ENCODE measurements around the gene TTC28.

The TTC28 gene

DNA sequence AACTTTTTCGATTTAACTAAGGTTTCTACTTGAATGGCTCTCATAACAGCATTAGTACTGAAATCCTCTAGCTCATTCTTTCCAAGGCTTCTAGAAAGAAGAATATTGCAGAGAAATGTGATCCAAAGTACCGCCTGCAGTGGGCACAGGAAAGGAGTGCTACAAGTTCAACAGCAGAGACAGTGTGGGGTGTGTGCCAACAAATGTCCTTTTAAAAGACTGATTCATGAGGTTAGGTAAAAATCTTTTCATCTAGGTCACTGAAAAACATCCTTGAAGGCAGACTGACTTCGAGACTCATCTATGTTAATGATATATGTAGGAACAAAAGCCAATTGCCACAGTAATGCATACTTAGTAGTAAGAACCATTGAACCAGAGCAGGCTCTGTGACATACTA is 411.5 kb downstream of the TTC28 start:
- Histone ChIP-seq H3K4me1 (ENCODE audit: control insufficient read depth, insufficient read depth, low read length) (no peaks in the 10 kb centered on the region), H3K9ac (ENCODE audit: low read depth, low read length) (no peak overlapping the region), H3K4me3 (ENCODE audit: low read depth, low read length) (no peak overlapping the region), H3K9me3 (ENCODE audit: control insufficient read depth, insufficient read depth, low read length) (no peaks in the 10 kb centered on the region), H3K27me3 (ENCODE audit: control insufficient read depth, insufficient read depth, low read length) (no peaks in the 10 kb centered on the region), H3K36me3 (ENCODE audit: control insufficient read depth, insufficient read depth, low read length) (no peaks in the 10 kb centered on the region)

DNA sequence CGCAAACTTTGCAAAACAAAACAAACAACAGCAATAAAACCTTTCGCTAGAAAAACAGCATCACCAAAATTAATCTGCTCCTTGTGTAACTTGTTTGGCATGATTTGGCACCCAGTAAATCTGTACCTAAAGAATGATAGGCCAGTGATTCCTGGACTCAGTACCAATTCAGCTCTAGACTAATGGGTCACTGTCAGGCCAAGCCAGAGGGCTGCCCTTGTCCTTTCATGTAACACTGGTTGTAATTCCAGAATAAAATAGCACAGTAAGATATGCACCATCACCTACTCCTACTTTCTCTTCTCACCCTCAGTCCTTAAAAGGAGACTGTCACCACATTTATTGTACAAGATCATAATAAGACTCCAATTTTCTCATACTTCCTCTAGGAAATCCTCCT is 419.0 kb downstream of the TTC28 start:
- no peaks in the 10 kb centered on the region for H3K9me3 ChIP-seq (ENCODE audit: control insufficient read depth, insufficient read depth, low read length)
- no peak overlapping the region for H3K4me3 ChIP-seq (ENCODE audit: low read depth, low read length)
- H3K27me3 ChIP-seq (ENCODE audit: control insufficient read depth, insufficient read depth, low read length) = no peaks in the 10 kb centered on the region
- no peaks in the 10 kb centered on the region for H3K4me1 ChIP-seq (ENCODE audit: control insufficient read depth, insufficient read depth, low read length)
- no peaks in the 10 kb centered on the region for H3K36me3 ChIP-seq (ENCODE audit: control insufficient read depth, insufficient read depth, low read length)
- no peak overlapping the region for H3K9ac ChIP-seq (ENCODE audit: low read depth, low read length)

DNA sequence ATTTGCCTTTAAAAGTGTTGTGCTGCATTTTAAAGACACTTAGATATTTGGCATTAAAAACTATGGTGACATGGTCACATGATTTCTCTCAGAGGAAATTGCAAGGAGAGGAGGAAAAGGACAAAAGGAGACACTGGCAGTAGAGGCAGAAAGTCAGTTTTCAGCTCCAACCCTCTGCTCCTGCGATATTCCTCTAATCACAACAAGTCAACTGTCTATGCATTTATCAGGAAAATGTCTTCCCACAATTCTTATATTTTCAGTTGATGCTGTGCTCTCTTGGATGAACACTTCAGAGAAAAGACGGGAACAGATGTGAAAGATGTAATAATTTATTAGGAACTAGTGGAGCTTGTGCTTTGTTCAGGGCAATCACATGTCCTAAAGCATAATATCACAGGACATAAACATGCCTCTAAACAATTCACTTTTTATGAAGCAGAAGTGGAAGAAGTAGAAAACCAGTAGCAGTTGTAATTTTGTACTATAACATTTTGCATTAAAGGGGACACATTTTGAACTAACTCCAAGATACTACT is 419.8 kb downstream of the TTC28 start:
- Histone ChIP-seq H3K36me3 (ENCODE audit: control insufficient read depth, insufficient read depth, low read length) (no peaks in the 10 kb centered on the region), H3K27me3 (ENCODE audit: control insufficient read depth, insufficient read depth, low read length) (no peaks in the 10 kb centered on the region), H3K4me1 (ENCODE audit: control insufficient read depth, insufficient read depth, low read length) (no peaks in the 10 kb centered on the region), H3K4me3 (ENCODE audit: low read depth, low read length) (no peak overlapping the region), H3K9ac (ENCODE audit: low read depth, low read length) (no peak overlapping the region), H3K9me3 (ENCODE audit: control insufficient read depth, insufficient read depth, low read length) (no peaks in the 10 kb centered on the region)

DNA sequence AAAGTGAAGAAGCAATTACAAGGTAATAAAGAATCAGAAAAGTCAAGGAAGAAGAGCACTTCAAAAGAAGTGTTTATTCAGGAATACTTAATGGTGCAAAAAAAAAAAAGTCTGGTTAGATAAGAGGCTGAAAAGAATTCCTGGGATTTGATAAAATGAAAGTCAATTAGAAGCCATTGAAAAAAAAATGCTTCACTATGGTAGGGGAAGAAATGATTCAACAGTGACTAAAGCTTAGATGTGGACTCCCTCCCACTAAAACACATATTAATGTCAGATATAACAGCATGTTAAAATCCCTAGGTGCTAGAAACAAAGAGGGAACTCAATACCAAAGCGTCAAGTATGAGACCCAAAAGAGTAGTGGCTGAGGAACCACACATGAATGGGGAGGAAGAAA is 425.2 kb downstream of the TTC28 start:
- H3K4me1 ChIP-seq (ENCODE audit: control insufficient read depth, insufficient read depth, low read length) = no peaks in the 10 kb centered on the region
- H3K4me3 ChIP-seq (ENCODE audit: low read depth, low read length) = no peak overlapping the region
- peaks cover 32% of the 10 kb centered on the region for H3K27me3 ChIP-seq (ENCODE audit: control insufficient read depth, insufficient read depth, low read length)
- H3K36me3 ChIP-seq (ENCODE audit: control insufficient read depth, insufficient read depth, low read length) = no peaks in the 10 kb centered on the region
- H3K9me3 ChIP-seq (ENCODE audit: control insufficient read depth, insufficient read depth, low read length) = no peaks in the 10 kb centered on the region
- no peak overlapping the region for H3K9ac ChIP-seq (ENCODE audit: low read depth, low read length)

DNA sequence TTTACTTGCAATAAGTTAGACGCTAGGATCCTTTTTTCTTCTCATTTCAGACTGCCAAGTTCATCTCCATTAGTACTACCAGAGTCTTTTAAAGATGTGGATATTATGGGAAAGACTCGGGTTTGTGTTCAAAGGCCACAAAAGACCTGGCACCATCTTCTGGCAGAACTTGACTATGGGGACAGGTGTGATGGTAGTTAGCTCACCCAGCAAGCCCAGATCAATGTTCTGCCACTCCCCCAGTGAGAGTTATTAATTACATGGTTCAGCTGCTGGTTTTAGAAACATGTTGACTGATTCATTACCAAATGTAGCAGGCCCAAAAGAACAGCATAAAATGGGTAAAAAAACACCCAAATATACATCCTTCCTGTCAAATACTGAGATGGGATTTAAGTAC is 427.1 kb downstream of the TTC28 start:
- Histone ChIP-seq H3K9ac (ENCODE audit: low read depth, low read length) (no peak overlapping the region), H3K27me3 (ENCODE audit: control insufficient read depth, insufficient read depth, low read length) (peaks cover 47% of the 10 kb centered on the region), H3K4me1 (ENCODE audit: control insufficient read depth, insufficient read depth, low read length) (peaks cover 5% of the 10 kb centered on the region), H3K4me3 (ENCODE audit: low read depth, low read length) (no peak overlapping the region), H3K36me3 (ENCODE audit: control insufficient read depth, insufficient read depth, low read length) (no peaks in the 10 kb centered on the region), H3K9me3 (ENCODE audit: control insufficient read depth, insufficient read depth, low read length) (no peaks in the 10 kb centered on the region)

DNA sequence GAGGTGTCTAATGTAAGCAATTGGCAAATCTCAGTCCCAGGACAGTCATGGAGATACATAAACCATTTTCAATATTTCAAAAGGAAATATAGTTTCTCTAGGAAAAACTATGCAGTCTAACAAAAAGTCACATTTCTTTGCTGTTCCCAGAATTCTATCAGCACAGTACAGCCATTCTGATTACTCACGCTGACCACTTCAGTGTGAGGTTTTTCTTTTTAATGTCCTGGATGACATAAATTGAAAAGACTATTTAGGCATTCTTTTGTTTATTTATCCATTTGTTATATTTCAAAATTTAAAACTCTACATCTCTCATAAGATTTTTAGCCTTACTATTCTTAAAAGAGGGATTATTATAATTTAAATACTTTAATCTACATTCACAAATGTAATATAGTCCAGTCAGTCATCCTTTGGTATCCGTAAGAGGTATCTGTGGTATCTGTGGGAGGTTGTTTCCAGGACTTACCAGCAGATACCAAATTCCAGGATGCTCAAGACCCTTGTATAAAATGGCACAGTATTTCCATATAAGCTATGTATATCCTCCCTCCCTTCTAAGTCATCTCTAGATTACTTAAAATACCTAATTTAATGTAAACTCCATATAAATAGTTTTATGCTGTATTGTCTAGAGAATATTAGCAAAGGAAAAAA is 429.5 kb downstream of the TTC28 start:
- Histone ChIP-seq H3K27me3 (ENCODE audit: control insufficient read depth, insufficient read depth, low read length) (peaks cover 69% of the 10 kb centered on the region), H3K4me1 (ENCODE audit: control insufficient read depth, insufficient read depth, low read length) (peaks cover 17% of the 10 kb centered on the region), H3K9me3 (ENCODE audit: control insufficient read depth, insufficient read depth, low read length) (no peaks in the 10 kb centered on the region), H3K9ac (ENCODE audit: low read depth, low read length) (no peak overlapping the region), H3K36me3 (ENCODE audit: control insufficient read depth, insufficient read depth, low read length) (no peaks in the 10 kb centered on the region), H3K4me3 (ENCODE audit: low read depth, low read length) (no peak overlapping the region)

DNA sequence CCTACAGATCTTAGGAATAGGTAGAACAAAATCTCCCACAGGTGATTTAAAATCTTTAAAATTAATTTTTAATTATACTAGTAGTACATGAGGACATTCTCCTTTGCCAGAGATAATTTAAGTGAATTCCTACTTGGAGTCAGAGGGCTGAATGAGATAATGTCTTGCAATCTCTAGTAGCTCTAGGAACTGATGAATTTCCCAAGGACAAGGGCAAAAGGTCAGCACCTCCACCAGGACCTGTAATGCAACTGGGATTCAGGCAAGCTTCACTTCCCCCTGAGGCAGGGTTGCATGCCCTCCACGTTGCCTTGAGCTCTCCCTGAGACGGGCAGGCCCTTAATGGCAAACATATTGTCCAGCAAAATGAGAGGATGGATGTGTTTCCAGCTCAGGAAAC is 430.2 kb downstream of the TTC28 start:
- Histone ChIP-seq H3K4me3 (ENCODE audit: low read depth, low read length) (no peak overlapping the region), H3K4me1 (ENCODE audit: control insufficient read depth, insufficient read depth, low read length) (peaks cover 17% of the 10 kb centered on the region), H3K9ac (ENCODE audit: low read depth, low read length) (no peak overlapping the region), H3K27me3 (ENCODE audit: control insufficient read depth, insufficient read depth, low read length) (peaks cover 77% of the 10 kb centered on the region), H3K9me3 (ENCODE audit: control insufficient read depth, insufficient read depth, low read length) (no peaks in the 10 kb centered on the region), H3K36me3 (ENCODE audit: control insufficient read depth, insufficient read depth, low read length) (no peaks in the 10 kb centered on the region)

DNA sequence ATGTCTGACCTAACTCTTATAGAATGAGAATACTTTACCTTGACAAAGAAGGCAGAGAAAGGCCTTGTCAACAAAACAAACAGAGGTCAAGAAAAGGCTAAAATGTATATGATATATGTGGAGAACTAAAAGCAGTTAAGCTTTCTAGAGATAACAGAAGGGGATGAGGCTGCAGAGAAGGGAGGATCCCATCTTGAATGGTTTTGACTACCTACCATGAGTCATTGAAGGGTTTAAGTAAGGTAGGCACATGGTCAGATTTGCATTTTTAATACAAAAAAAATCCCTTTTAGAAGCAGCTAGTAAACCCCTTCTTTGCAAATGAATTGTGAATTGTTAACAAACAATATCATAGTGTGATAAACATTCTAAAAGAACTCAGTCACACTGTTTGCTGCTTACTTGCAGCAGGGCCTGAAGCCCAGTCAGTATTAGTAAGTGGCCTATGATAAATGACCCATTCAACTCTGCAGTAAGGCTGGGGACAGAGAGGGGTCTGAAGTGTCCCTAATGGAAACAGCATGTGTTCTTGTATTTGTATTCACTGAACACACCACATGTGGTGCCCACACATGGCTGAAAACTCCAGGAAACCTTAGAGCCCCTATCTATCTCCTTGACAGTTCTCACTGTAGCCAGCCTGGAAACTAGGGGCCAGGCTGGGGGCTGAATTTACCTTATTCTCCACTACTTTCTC is 431.8 kb downstream of the TTC28 start:
- Histone ChIP-seq H3K9me3 (ENCODE audit: control insufficient read depth, insufficient read depth, low read length) (no peaks in the 10 kb centered on the region), H3K4me1 (ENCODE audit: control insufficient read depth, insufficient read depth, low read length) (peaks cover 17% of the 10 kb centered on the region), H3K36me3 (ENCODE audit: control insufficient read depth, insufficient read depth, low read length) (no peaks in the 10 kb centered on the region), H3K4me3 (ENCODE audit: low read depth, low read length) (no peak overlapping the region), H3K9ac (ENCODE audit: low read depth, low read length) (no peak overlapping the region), H3K27me3 (ENCODE audit: control insufficient read depth, insufficient read depth, low read length) (peaks cover 80% of the 10 kb centered on the region)

DNA sequence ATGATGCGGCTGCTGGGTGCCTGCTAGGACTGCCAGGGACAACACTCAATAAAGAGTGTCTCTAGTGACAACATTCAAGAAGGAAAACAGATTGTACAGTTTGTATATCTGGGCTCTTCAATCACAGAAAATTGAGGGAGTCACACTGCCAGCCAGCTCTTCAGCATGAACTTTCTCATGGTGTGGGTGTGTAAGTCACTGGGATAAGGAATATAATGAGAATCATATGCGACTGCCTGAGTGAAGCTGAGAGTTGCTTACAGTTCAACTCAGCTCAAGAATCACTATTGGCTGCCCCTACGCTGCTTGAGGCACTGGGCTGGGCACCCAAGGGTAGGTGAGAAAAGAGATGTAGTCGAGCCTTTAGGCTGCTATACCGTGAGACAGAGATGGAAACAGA is 432.5 kb downstream of the TTC28 start:
- H3K36me3 ChIP-seq (ENCODE audit: control insufficient read depth, insufficient read depth, low read length) = no peaks in the 10 kb centered on the region
- peaks cover 74% of the 10 kb centered on the region for H3K27me3 ChIP-seq (ENCODE audit: control insufficient read depth, insufficient read depth, low read length)
- peaks cover 17% of the 10 kb centered on the region for H3K4me1 ChIP-seq (ENCODE audit: control insufficient read depth, insufficient read depth, low read length)
- H3K4me3 ChIP-seq (ENCODE audit: low read depth, low read length) = no peak overlapping the region
- H3K9me3 ChIP-seq (ENCODE audit: control insufficient read depth, insufficient read depth, low read length) = no peaks in the 10 kb centered on the region
- no peak overlapping the region for H3K9ac ChIP-seq (ENCODE audit: low read depth, low read length)

DNA sequence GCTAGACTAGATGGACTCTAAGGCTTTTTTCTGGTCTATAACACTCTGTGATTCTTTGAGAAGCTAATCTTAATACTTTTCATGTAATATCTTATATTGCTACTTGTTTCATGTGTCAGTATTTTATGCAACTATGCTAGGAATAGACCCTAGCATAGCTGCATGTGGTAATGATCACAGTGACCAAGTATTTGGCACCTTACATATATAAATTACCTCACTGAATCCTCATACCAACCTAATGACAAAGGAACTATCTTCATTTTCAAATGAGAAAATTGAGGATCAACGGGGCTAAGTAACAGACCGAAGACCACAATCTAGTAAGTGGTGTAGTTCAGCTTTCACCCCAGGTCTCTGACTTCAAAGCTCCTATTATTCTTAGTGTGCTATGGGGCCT is 433.2 kb downstream of the TTC28 start:
- Histone ChIP-seq H3K36me3 (ENCODE audit: control insufficient read depth, insufficient read depth, low read length) (no peaks in the 10 kb centered on the region), H3K27me3 (ENCODE audit: control insufficient read depth, insufficient read depth, low read length) (peaks cover 66% of the 10 kb centered on the region), H3K4me3 (ENCODE audit: low read depth, low read length) (no peak overlapping the region), H3K9me3 (ENCODE audit: control insufficient read depth, insufficient read depth, low read length) (no peaks in the 10 kb centered on the region), H3K9ac (ENCODE audit: low read depth, low read length) (no peak overlapping the region), H3K4me1 (ENCODE audit: control insufficient read depth, insufficient read depth, low read length) (peaks cover 17% of the 10 kb centered on the region)

DNA sequence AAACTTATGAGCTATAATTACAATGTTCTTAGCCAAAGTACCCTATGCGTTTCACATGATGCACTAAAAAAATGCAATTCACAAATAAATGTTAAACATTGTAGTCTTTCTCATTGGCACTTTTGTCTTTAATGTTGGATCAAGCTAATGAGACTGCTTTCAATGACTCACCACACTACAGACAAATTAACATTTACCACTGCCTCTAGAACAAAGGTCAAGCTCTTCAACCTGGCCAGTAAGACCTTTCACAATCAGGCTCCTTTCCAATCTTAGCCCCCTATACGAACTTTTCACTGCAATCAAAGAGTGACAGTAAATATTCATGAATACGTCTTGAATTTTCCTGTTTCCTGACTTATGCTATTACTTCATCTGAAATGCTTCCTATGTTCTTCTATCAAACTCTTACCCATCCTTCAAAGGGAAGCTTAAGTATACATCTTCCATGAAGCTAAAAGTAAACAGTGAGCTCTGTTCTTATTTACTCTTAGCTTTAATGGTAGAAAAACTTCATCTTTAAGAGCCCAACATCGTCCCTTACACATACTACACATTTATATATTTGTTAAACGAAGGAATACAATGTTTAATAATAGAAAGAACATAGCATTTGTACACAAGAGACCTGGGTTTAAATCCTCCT is 433.9 kb downstream of the TTC28 start:
- H3K36me3 ChIP-seq (ENCODE audit: control insufficient read depth, insufficient read depth, low read length) = no peaks in the 10 kb centered on the region
- H3K9me3 ChIP-seq (ENCODE audit: control insufficient read depth, insufficient read depth, low read length) = no peaks in the 10 kb centered on the region
- no peak overlapping the region for H3K9ac ChIP-seq (ENCODE audit: low read depth, low read length)
- H3K27me3 ChIP-seq (ENCODE audit: control insufficient read depth, insufficient read depth, low read length) = peaks cover 61% of the 10 kb centered on the region
- H3K4me3 ChIP-seq (ENCODE audit: low read depth, low read length) = no peak overlapping the region
- H3K4me1 ChIP-seq (ENCODE audit: control insufficient read depth, insufficient read depth, low read length) = peaks cover 17% of the 10 kb centered on the region

DNA sequence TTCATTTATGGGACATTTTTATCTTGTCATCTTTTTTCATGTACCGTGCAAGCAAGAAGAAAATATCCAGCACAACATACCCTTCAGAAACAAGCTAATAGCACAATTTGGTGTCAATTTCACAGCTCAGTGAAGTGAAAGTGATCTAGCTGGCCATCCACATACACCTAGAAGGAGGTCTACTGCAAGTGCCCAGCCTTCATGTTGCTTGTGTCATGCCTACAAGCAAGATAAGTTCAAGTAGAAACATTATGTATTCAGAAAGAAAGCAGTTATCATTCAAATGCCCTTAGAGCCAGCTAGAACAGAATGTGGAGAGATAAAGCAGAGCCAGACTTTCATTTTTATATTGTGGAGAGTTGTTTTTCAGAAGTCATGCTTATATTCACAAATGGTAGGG is 434.9 kb downstream of the TTC28 start:
- Histone ChIP-seq H3K4me1 (ENCODE audit: control insufficient read depth, insufficient read depth, low read length) (peaks cover 17% of the 10 kb centered on the region), H3K4me3 (ENCODE audit: low read depth, low read length) (no peak overlapping the region), H3K36me3 (ENCODE audit: control insufficient read depth, insufficient read depth, low read length) (no peaks in the 10 kb centered on the region), H3K9ac (ENCODE audit: low read depth, low read length) (no peak overlapping the region), H3K27me3 (ENCODE audit: control insufficient read depth, insufficient read depth, low read length) (peaks cover 52% of the 10 kb centered on the region), H3K9me3 (ENCODE audit: control insufficient read depth, insufficient read depth, low read length) (no peaks in the 10 kb centered on the region)
